Epidermal melanocyte (primary cell): ENCODE measurements around the gene APLF.
"Not testable (repeated sequence)": the region's sequence is repeated elsewhere in the genome, so short reads cannot be mapped to it uniquely, and the experiment has no call there.

Experiments
- DNase-seq: peaks from one replicate; pipeline ENCODE4 v3.0.0; 2011; ENCODE audit warnings: low spot score; ENCODE audit not compliant: insufficient read length

The APLF gene

DNA sequence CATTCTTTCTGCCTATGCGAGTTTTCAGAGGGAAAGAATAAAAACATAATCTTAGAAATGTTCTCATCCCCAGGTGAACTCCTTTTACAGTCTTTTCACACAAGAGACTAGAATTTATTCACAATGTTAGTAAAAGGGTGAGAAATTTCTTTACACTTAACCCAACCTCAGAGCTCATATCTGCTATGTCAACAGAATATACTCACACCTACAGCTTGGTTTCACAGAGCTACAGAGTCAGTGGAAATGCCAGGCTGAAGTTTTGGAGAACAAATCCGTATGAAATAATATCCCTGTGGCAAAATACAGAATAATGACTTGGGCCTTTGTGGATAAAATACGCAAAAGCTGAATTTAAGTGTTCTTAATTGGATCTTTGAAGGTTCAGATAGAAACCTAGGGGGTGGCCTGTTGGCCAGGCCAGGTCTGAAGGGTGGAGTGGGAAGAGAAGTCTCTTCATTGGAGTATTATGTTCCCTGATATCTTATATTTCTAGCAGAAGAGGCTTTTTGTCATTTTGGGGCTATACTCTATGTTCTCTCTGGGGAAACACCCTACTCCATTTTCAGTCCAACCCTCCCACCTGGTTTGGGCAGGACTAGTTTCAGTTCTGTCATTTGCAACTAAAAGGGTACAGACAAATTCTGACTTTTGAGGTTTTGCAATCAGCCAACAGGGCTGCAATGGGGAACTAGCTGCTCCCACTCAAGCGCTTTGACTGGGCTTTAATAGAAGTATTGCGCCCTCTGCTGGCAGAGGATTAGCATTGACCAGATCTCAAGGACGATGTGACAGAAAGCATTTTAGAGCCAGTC lies 26.0 kb upstream of the APLF start:
- DNase-seq = peak; percentile 61

DNA sequence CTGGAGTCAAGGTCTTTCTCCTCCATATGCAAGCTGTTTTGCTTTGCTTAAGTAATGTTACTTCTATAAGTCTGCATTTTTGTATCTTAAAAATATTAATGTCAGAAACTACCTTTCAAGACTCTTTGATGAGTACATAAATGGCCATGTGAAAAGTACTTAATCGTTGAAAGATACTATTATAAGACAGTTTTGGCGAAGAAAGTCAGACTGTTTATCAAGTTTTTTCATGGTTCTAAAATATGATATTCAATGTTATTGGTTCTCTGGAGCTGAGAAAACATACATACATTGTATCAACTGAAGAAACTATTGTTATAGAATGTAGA lies 25.4 kb upstream of the APLF start:
- DNase-seq = no peak

DNA sequence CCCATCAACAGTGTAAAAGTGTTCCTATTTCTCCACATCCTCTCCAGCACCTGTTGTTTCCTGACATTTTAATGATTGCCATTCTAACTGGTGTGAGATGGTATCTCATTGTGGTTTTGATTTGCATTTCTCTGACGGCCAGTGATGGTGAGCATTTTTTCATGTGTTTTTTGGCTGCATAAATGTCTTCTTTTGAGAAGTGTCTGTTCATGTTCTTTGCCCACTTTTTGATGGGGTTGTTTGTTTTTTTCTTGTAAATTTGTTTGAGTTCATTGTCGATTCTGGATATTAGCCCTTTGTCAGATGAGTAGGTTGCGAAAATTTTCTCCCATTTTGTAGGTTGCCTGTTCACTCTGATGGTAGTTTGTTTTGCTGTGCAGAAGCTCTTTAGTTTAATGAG lies 21.0 kb upstream of the APLF start:
- DNase-seq = not testable (repeated sequence)

DNA sequence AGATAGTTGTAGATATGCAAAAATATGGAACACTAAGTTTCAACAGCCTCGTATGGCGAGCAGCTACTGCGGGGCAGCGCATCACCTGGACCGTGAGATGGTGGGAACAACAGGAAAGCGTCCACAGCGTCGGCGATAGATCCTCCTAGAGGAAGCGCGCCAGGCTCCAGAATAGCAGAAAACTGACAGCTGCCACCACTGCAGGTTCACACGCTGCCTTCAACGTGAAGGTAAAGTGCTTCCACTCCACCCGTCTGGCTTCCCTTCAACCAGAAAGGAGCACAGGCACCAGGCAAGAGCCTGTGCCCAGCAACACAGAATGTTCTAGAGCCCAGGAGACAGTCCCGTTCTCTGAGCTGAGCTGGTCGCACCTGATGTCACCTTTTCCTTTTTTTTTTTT lies 20.3 kb upstream of the APLF start:
- DNase-seq = no peak

DNA sequence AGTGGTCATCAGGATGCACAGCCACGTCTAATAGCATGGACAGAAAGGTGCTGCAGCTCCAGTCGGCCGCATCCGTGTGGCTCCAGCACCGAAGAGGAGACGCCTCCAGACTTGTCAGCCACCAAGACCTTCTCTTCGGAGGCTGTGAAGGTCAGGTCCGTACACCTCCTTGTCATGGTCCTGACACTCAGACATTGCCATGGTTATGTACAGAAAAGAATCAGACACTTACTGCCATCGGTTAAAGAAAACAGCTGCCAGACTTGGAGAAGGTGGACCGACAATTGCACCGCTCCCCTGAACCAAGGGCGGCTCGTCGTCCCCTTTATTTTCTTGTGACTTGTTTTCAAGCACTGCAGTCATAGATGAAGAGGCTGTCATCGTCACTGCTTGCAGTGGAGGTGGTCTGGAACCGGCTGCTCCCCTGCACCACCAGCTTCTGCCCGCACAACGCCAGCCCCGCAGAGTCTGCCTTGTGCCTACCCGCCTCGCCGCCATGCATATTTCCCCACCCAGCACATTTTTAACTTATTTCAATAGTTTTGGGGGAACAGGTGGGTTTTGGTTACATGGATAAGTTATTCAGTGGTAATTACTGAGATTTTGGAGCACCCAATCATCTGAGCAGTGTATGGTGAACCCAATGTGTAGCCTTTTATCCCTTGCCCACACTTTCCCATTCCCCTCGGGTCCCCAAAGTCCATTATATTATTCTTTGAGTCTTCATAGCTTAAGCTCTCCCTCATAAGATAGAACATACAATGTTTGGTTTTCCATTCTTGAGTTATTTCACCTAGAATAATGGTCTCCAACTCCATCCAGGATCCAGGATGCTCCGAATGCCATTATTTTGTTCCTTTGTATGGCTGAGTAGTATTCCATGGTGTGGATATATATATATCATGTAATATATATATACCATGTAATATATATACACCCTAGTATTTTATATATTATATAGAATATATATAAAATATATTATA lies 18.4 kb upstream of the APLF start:
- no peak for DNase-seq

DNA sequence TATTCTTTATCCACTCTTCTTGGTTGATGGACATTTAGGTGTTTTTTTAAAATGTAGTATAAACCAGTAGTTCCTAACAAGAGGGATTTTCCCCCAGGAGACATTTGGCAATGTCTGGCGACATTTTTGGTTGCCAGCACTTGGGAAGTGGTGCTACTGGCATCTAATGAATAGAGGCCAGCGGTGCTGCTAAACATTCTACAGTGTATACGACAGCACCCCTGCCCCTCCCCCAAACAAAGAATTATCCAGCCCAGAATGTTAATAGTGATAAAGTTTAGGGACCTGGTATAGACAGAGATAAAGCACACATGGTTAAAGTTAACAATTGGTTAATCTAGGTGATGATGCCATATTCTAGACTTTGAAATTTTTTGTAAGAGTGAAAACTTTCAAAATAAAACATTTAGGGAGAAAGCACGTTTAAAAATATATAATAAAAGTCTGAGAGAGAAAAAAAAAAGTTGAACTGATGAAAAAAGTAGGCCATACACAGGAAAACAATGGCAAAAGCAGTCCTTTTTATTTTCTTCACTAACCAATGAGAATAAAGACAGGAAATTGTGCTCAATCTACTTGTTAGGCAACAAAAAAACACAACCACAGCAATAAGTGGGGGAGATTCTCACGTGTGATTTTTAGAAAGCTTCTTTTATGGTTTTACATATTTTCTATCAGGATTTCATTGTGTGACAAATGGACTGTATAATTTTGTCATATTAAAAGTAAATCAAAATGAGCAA lies 15.1 kb upstream of the APLF start:
- DNase-seq = no peak

DNA sequence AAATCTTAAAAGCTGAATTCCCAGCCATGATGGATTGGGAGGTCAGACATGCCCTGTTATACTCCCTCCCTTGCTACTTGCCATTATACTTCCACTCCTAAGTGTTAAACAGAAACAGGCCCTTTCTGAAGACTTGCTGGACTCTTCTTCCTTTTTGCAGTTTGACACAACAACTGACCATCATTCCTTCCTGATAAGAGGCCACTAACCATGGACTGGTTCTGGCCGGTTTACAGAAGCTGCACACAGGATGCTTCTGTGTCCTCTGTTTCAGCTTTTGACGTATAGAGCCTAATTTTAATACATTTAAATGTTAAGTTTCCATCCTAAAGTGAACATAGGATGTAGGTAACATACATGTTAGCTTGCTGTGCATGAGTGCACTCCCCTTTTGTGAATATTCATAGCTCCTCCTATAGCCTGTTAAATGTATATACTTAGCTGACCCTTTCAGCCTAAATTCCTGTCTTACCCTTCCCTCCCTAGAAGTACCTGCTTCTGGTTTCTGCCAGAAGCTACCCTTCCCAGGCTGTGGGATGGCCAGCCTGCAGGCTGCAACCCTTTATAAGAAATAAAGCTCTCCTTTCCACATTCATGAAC lies 13.5 kb upstream of the APLF start:
- DNase-seq = no peak

DNA sequence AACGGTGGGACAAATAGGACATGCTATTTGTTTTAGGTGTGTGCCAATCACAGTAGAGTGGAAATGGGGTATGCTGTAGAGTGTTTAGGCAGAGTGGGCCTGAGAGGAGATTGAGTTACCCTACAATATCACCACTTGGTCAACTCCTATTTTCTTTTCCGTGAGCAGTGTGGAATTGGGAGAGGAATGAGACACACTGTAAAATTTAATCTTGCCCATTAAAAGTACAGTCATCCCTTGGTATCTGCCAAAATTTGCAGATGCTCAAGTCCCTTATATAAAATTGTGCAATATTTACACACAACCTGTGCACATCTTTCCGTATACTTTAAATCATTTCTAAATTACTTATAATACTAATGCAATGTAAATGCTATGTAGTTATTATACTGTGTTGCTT lies 12.7 kb upstream of the APLF start:
- no peak for DNase-seq

DNA sequence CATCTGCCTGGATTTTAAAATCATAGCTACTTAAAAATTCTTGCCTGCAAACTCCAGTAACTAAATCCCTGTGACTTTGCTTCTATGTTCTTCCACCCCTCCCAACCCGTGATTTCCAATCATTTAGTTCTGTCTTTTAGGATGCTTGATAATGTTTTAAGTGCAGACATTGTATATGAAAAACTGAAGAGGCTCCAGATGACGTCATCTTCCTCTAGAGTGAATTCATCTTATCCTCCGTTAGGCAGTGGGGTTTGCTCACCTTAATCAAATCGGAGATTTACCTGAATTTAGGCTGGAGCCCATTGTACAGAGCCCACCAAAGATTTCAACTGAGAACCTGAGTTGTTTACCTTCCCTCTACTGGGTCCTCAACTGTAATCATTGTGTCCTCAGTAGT lies 11.2 kb upstream of the APLF start:
- no peak for DNase-seq

DNA sequence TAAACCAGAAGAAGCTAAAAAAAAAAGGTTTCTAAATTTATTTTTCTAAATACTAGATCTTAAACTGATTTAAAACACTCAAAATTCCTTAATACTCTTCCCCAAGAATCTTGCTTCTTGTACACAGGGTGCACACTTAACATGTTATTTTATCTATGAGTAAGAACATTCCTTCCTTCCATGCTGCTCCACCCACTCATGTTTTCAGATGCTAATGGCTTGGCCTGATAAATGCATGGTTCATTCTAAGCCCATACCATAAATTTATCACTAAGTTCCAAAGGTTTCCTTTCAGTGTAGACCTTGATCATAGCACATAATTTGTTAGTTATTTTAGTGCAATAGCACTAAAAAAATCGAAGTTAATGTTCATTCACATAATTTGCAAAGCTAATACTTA lies 8.4 kb upstream of the APLF start:
- DNase-seq = no peak

DNA sequence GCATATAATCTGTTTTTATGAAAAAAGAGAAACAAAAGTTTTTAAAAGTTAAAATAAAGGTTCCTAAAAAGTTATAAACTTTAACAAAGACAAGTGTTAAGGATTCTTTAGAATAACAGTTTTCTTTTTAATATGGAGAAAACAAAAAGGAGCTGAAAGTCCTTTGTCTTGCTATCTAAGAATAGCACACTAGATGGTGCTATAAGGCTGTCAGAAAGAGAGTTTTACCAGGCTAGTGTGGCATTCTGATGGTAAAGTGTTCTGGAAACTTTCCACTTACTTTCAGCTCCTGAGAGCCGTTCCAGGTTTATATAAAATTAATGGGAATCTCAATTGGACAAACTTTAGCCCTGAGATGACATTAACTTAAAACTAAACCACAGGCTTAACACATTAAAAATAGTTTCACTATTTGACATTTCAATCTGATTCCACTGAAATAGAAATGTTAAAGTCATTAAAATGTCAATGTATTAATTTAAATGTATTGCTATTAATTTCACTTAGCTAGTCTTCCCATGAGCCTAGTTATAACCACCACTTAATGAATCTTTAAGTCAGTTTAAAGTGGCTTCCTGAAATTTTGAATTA lies 4.0 kb upstream of the APLF start:
- peak; percentile 57 for DNase-seq

DNA sequence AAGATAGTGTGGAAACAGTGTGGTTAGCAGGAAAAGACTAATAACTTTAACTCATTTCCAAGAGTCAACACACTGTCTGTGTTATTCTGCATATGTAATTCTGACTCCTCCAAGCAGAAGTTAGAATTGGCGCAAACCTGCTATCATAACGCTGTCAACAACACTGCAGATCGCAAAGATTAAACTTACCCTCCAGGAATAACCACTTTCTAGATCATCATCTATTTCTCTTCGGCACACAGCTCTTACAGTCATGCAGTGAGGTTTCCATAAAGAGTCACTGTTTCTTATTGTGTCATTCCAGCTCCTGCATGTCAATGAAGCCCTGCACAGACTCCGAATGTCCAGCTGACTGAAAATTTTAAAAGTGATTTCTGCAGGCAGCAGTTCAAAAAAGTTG lies 2.7 kb upstream of the APLF start:
- DNase-seq = no peak

DNA sequence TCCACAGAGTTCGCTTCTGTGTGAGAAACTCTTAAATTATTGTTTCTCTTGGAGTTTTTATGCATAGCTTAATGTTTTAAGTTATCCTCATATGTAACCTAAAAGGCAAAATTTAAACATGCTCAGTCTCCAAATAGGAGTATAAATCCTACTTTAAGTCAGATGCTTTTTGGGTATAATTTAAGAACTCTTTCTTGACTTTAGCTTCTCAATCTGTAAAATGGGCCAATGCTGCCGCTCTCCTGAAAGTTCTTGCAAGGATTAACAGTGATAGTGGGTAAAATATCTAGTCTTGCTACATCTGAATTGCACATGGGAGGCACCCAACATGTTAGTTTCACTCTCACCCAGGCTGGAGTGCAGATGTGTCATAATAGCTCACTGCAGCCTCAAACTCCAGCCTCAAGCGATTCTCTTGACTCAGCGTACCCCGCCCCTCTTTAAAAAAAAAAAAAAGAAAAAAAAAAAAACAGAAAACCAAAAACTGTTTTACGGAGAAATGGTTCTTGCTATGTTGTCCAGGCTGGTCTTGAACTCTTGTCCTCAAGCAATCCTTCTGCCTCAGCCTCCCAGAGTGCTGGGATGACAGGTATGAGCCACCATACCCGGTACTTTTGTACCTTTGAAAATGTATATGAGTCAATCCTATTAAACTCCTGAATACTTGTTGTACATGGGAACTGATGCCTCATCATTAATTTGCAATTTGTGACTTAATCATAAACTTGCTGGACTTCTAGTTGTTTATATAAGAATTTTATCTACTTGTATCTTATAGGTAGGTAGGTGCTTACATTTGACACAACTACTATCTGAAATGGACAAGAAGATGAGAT lies 2.1 kb upstream of the APLF start:
- DNase-seq = no peak

DNA sequence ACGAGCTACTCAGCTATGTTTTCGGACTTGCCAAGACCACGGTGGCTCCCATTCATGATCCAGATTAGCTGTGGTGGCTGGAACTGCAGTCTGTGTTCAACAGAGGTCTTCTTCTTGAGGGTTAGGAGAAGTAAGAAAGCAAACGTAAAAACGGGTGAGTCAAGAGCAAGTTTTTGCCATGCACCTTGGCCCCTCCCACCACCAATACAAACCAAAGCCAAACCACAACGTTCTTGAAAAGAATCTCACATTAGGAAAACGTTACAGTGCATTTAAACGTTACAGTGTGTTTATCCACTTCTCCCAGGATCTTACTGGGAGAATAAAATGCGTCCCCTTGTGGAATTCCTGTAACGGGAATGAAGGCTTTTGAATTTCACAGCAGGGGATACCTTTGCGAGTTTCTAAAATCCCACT lies 1.0 kb upstream of the APLF start:
- DNase-seq = no peak

DNA sequence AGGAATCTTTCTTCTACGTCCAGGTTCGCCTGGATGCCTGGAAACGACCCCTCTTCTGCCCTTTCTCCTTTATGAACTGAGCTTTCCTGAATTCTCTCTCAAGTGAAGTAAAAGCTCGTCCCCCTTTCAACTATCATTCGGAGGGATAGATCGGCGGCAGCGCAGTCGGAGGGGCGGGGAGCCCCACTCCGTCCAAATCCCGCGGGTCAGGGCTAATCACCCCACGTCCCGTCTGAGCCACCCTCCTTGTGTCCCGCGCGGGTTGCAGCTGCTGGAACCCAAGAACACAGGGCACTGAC lies 658 bp upstream of the APLF start:
- no peak for DNase-seq

DNA sequence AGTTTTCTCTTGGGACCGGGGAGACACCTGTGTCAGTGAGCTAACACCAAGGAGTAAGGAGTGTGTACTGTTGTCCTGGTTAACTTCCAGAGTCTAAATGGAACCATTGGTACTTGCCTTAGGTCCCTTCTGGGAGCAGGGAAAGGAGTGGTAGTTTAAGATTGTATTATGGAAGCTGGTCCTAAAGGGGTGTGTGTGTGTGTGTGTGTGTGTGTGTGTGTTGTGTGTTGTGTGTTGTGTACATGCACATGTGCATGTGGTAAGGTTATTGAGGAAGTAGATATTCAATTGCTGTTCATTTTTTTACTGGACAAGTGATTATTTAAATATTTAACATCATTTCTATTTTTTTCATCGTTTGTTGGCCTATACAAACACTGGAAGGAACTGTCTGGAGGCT lies 1.4 kb downstream of the APLF start:
- no peak for DNase-seq

DNA sequence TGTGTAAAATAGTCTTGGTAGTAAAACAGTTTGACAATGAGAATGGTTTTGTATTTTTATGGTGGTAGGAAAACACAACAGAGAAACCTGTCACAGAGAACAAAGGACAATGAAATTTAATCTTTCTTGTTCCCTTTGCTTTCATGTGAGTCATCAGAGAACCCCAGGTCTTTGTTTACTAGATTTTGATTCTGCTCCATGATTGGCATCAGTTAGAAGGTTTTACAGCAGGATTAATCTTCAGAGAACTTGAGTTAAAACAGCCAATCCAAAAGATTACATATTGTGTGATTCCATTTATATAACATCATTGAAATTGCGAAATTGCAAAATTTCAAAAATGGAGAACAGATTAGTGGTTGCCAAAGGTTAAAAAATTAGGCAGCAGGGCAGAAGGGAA lies 2.5 kb downstream of the APLF start:
- no peak for DNase-seq

DNA sequence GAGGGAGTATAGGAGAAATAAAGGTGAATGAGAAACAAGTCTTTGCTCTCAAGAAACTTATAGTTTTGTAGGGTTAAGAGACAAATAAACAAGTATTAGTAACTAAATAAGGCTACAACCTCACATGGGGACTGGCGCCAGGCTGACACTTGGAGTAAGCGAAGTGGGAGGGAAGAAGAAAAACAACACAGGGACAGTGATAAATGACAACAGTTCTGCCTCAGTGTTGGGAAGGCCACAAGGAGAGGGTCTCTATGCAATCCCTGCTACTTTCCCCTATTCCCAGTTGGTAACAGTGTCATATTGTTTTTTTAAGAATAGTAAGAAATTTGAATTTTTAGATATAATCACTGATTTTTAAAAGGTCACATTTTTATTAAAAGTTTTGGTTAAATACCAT lies 4.0 kb downstream of the APLF start:
- no peak for DNase-seq

DNA sequence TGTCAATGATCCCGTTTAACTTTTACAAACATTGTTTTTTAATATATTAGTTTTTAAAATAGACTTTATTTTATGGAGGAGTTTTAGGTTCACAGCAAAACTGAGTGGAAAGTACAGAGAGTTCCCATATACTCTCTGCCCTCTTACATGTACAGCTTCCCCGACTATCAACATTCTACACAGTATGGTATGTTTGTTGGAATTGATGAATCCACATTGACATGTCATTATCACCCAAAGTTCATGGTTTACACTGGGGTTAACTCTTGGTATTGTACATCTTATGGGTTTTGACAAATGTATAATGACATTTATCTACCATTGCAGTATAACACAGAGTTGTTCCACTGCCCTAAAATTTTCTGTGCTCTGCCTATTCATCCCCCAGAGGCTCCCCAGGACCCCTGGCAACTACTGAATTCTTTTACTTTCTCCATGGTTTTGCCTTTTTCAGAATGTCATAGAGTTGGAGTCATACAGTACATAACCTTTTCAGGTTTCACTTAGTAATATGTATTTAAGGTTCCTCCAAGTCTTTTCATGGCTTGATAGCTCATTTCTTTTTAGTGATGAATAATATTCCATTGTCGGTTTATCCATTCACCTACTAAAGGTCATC lies 5.5 kb downstream of the APLF start:
- no peak for DNase-seq

DNA sequence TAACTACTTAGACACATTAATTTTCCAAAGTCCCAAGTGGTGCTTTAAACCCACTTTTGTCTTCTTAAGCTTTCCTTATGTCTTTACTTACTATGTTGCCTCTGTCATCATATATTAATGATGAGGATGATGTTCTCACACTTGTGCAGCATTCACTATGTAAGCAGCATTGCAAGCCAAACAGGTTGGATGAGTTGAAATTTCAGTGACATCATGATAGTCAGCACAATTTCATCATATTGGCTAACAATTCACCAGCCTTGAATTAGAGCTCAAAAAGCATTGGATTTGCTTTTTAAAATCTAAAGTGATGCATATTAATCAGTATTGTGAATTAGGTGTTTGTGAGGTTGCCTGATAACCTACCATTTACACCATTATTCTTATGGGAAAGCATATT lies 7.7 kb downstream of the APLF start:
- DNase-seq = no peak
